Measurements from ENCODE around the gene CENPP. TPM values are rescaled to one million over a fixed set of nuclear protein-coding genes. Genes with fewer than 3 reads are reported as not detected.

CENPP gene
- total RNA-seq, 1 donor from 2014 or later, result 5.7 TPM

DNA sequence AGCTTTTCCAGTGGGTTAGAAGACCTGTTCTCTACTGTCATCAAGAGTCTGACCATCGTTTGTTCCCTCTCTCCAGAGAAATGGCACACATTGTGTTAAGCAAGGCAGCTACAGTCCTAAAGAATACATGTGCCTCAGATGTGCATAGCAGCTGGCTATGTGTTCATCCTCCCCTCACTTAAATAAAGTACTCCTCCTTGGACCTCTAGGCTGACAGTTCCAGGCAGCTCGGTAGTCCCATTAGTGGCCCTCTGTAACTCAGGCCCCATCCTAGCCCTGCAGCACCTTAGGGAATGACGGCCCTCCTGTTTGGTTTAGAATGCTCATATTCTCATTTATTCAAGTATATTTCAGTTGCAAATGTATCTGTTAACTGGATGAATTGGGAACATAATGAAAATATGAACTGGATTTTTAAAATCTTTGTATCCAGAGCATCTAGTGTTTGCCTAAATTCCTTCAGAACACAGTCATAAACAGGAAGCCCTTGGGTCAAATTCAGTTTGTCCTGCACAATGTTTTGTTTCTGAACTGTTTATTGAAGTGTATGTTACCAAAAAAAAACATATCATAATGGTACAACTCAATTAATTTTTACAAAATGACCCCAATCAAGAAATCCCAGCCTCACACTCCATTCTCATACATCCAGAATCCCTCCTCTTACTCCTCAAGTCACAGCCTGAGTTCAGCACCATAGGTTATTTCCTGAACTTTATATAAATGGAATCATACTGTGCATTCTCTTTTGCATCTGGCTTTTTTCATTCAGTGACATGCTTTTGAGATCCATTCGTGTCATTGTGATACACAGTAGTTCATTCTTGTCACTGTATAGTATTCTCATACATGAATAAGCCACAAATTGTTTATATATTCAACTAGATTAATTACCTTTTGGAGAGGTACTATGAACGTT lies 158.1 kb downstream of the CENPP start:
- no peak overlapping the region for H3K27ac Mint-ChIP-seq (ENCODE audit: unreplicated experiment)
- TF ChIP-seq, protein P1, sequence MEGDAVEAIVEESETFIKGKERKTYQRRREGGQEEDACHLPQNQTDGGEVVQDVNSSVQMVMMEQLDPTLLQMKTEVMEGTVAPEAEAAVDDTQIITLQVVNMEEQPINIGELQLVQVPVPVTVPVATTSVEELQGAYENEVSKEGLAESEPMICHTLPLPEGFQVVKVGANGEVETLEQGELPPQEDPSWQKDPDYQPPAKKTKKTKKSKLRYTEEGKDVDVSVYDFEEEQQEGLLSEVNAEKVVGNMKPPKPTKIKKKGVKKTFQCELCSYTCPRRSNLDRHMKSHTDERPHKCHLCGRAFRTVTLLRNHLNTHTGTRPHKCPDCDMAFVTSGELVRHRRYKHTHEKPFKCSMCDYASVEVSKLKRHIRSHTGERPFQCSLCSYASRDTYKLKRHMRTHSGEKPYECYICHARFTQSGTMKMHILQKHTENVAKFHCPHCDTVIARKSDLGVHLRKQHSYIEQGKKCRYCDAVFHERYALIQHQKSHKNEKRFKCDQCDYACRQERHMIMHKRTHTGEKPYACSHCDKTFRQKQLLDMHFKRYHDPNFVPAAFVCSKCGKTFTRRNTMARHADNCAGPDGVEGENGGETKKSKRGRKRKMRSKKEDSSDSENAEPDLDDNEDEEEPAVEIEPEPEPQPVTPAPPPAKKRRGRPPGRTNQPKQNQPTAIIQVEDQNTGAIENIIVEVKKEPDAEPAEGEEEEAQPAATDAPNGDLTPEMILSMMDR (IDR thresholded peaks at IDR 0.05; ENCODE audit: partially characterized antibody, unreplicated experiment), result no peak
- H3K36me3 Mint-ChIP-seq (ENCODE audit: unreplicated experiment), result no peaks in the 10 kb centered on the region
- DNase-seq, result no peak
- H3K9me3 Mint-ChIP-seq (ENCODE audit: unreplicated experiment), result no peaks in the 10 kb centered on the region
- H3K27me3 Mint-ChIP-seq (ENCODE audit: unreplicated experiment), result no peaks in the 10 kb centered on the region
- H3K4me1 Mint-ChIP-seq (ENCODE audit: low read depth, unreplicated experiment), result no peaks in the 10 kb centered on the region
- no peak overlapping the region for H3K4me3 Mint-ChIP-seq (ENCODE audit: unreplicated experiment)

DNA sequence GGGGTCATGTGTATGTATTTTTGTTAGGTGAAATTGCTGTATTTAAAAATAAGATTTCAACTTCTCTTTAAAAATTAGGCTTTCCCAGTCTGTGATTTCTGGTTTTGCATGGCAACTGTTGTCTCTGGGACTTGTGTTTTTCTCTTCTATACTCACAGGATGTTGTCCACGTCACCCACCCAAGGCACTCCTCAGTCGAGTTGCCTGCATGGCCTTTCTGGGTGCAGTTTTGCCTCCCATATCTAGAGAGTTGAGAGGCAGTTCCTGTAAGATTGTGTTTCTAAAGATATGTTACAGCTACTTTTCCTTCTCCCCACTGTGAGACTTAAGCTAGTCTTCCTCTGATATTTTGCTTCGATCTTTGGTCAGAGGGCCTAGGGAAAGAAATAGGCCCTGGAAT lies 158.8 kb downstream of the CENPP start:
- Mint-ChIP-seq H3K36me3 (ENCODE audit: unreplicated experiment) (no peaks in the 10 kb centered on the region), H3K4me1 (ENCODE audit: low read depth, unreplicated experiment) (no peaks in the 10 kb centered on the region), H3K9me3 (ENCODE audit: unreplicated experiment) (no peaks in the 10 kb centered on the region), H3K4me3 (ENCODE audit: unreplicated experiment) (no peak overlapping the region), H3K27ac (ENCODE audit: unreplicated experiment) (no peak overlapping the region), H3K27me3 (ENCODE audit: unreplicated experiment) (no peaks in the 10 kb centered on the region)
- TF ChIP-seq, protein P1 (IDR thresholded peaks at IDR 0.05; ENCODE audit: partially characterized antibody, unreplicated experiment), result no peak
- no peak for DNase-seq

DNA sequence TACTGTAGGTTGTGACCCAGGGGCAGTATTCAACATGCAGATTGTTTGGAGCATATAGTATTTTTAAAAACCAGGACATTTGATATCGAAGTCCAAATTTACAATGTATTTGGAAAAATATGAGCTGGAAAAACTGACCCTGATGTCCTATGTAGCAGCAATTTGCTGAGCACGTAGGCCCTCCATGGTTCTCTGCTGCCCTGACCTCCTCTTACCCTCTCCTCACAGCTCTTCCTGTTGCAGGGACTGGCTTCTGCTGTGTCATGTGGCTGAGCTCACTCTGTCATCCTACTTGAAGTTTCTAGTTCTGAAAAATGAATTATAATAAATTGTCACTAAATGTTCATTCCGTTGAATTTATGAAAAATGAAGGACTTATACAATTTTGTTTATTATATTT lies 160.6 kb downstream of the CENPP start:
- no peak for DNase-seq
- no peak overlapping the region for H3K4me3 Mint-ChIP-seq (ENCODE audit: unreplicated experiment)
- no peaks in the 10 kb centered on the region for H3K27me3 Mint-ChIP-seq (ENCODE audit: unreplicated experiment)
- TF ChIP-seq, protein P1 (IDR thresholded peaks at IDR 0.05; ENCODE audit: partially characterized antibody, unreplicated experiment), result no peak
- no peaks in the 10 kb centered on the region for H3K4me1 Mint-ChIP-seq (ENCODE audit: low read depth, unreplicated experiment)
- no peaks in the 10 kb centered on the region for H3K9me3 Mint-ChIP-seq (ENCODE audit: unreplicated experiment)
- H3K27ac Mint-ChIP-seq (ENCODE audit: unreplicated experiment), result no peak overlapping the region
- no peaks in the 10 kb centered on the region for H3K36me3 Mint-ChIP-seq (ENCODE audit: unreplicated experiment)

DNA sequence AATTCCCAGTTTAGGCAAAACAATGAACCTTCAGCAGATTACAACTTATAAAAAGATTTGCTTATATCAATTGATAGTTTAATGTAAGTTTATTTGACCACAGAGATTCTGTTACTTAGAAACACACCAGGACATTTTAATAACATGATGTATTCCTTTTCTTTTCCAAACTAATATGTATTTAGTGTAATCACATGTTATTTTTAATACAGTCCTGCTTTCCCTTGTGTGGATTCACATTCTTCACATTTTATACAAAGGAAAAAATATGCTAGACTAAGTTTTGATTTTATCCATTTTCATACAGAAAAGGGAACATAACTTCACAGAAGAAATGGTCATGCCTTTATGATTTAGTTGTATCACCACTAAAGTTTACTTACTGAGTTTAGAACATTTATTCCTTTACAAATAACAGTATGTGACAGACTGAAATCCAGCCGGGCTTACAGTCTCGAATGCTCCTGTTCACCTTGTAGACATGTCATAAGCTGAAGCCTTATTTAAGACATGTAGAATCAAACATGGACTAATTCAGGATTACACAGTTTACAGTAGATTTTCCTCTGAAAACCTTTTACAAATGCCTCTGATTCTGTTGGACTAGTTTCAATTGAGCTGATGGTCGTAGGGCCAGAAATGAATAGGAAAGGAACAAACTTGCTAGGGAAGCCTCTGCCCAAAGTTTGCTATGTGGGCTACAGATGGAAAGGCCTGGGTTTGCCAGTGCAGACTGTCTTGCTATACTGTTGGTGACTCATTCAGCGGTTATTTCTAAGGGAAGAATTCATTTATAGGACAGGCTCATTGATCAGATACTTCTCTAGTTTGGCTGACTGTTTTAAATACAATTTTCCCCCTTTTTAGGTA lies 163.2 kb downstream of the CENPP start:
- Mint-ChIP-seq H3K27me3 (ENCODE audit: unreplicated experiment) (no peaks in the 10 kb centered on the region), H3K27ac (ENCODE audit: unreplicated experiment) (no peak overlapping the region), H3K4me3 (ENCODE audit: unreplicated experiment) (no peak overlapping the region), H3K9me3 (ENCODE audit: unreplicated experiment) (peaks cover 2% of the 10 kb centered on the region), H3K36me3 (ENCODE audit: unreplicated experiment) (no peaks in the 10 kb centered on the region), H3K4me1 (ENCODE audit: low read depth, unreplicated experiment) (peaks cover 6% of the 10 kb centered on the region)
- DNase-seq, result no peak
- TF ChIP-seq, protein P1 (IDR thresholded peaks at IDR 0.05; ENCODE audit: partially characterized antibody, unreplicated experiment), result no peak
